Stomach (tissue), 9 donors: ENCODE results near the gene ZFR2. TPM values are rescaled to one million over a fixed set of nuclear protein-coding genes. Genes with fewer than 3 reads are reported as not detected.

Source experiments
- DNase-seq, 2 donors: peaks; one replicate each; pipeline versions ENCODE4 v3.0.0 to v3.0.0-alpha.2; 2013 to 2019
- H3K27ac ChIP-seq, 5 donors: fragments of 200-600 bp in 4 of 5; sonication (generic) in 4 of 5; one replicate each; pipeline ENCODE4 v1.5.1; 2013 to 2019; ENCODE audit warnings: mild to moderate bottlenecking in 1 of 5, moderate library complexity in 1 of 5
- H3K27me3 ChIP-seq, 3 donors: fragments of 200-600 bp; sonication (generic); one replicate each; pipeline ENCODE4 v1.5.1; 2017 to 2019; ENCODE audit warnings: mixed run types in 1 of 3
- H3K36me3 ChIP-seq, 4 donors: fragments of 200-600 bp; sonication (generic); 1 replicate in 3 of 4; 2 replicates in 1 of 4; pipeline ENCODE4 v1.5.1; 2016 to 2019
- H3K4me1 ChIP-seq, 4 donors: fragments of 200-600 bp; sonication (generic); one replicate each; pipeline ENCODE4 v1.5.1; 2016 to 2019
- H3K4me3 ChIP-seq, 4 donors: fragments of 200-600 bp; sonication (generic) in 3 of 4; one replicate each; pipeline ENCODE4 v1.5.1; 2016 to 2019; ENCODE audit warnings: mild to moderate bottlenecking in 1 of 4
- H3K9me3 ChIP-seq, 4 donors: fragments of 200-600 bp; sonication (generic); one replicate each; pipeline ENCODE4 v1.5.1; 2016 to 2019
- EP300 ChIP-seq: sonication (generic); formaldehyde crosslinking; IDR thresholded peaks from one replicate; pipeline ENCODE4 v1.6.1; 2017; ENCODE audit warnings: antibody characterized with exemption
- POLR2A ChIP-seq, 4 donors: fragments of 450-650 bp; IDR thresholded peaks; one replicate each; pipeline ENCODE4 v1.6.1; 2016; ENCODE audit warnings: antibody characterized with exemption in 4 of 4, control low read depth in 2 of 4, mild to moderate bottlenecking in 1 of 4, moderate library complexity in 1 of 4
- POLR2AphosphoS5 ChIP-seq, 3 donors: sonication (generic); formaldehyde crosslinking; IDR thresholded peaks; one replicate each; pipeline ENCODE4 v1.6.1; 2016; ENCODE audit warnings: antibody characterized with exemption in 3 of 3
- WGBS, 5 donors: extraction: QIAGEN DNeasy Blood & Tissue Kit in 3 of 5; methylation state at CpG; one replicate each; pipeline versions ENCODE4 v1.1.5 to v1.1.7; 2013 to 2018; 5-methylcytosine and 5-hydroxymethylcytosine counted together
- intact Hi-C: fragments of 100-400 bp; cut with DNase I; formaldehyde crosslinking; loops from one replicate; pipeline ENCODE4 v1.15.1; 2023; ENCODE audit warnings: low total_unique reads
- polyA plus RNA-seq, 3 donors: library from polyadenylated mRNA; stranded (reverse); fragments of 200-250 nt; gene quantifications; one replicate each; pipeline ENCODE4 v1.2.3, GENCODE V29; 2013
- total RNA-seq, 5 donors: library from RNA; depleted of rRNA; stranded (reverse); fragments of >200 nt; gene quantifications; one replicate each; pipeline versions ENCODE4 v1.1.0 to v1.2.3, GENCODE V29; 2014 to 2016
- TF ChIP-seq, protein P1 (sequence below), 7 experiments: fragments of 450-650 bp in 4 of 7; fragments of 200-600 bp in 3 of 7; sonication (generic) in 3 of 7; IDR thresholded peaks; one replicate each; pipeline ENCODE4 v1.5.1; 2016 to 2019; ENCODE audit warnings: antibody characterized with exemption in 7 of 7, control low read depth in 2 of 7, mild to moderate bottlenecking in 1 of 7
- donor health status: healthy with polysubstance abuse.
- donor health status: Bipolar disorder and iron deficiency.
- donor health status: healthy.

Gene ZFR2
- total and polyA plus RNA-seq, 8 donors, result 0.10 to 0.29 TPM; not detected in 6

DNA sequence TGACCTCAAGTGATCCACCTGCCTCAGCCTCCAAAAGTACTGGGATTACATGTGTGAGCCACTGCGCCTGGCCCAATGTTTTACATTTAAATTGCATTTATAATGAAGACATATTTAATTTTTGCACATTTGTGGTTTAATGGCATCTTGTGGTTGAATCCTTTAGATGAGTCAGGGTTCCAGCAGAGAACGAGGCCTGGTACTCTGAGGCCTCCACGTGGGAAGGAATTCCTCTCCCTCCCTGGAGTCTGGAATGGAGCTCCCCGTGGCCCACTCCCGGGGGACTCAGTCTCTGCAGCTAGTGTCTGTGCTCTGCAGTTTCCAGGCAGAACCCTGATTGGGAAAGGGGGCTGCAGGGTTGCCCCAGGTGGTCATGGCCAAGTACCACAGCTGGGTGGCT lies 24.2 kb downstream of the ZFR2 start:
- no peak overlapping the region for H3K4me3 ChIP-seq
- H3K27me3 ChIP-seq, result no peaks in the 10 kb centered on the region
- DNase-seq, result no peak
- H3K36me3 ChIP-seq, result no peaks in the 10 kb centered on the region
- no peak overlapping the region for H3K27ac ChIP-seq
- TF ChIP-seq POLR2AphosphoS5 (IDR thresholded peaks at IDR 0.05) (no peak), POLR2A (IDR thresholded peaks at IDR 0.05) (no peak), EP300 (no peak)
- TF ChIP-seq, protein P1, sequence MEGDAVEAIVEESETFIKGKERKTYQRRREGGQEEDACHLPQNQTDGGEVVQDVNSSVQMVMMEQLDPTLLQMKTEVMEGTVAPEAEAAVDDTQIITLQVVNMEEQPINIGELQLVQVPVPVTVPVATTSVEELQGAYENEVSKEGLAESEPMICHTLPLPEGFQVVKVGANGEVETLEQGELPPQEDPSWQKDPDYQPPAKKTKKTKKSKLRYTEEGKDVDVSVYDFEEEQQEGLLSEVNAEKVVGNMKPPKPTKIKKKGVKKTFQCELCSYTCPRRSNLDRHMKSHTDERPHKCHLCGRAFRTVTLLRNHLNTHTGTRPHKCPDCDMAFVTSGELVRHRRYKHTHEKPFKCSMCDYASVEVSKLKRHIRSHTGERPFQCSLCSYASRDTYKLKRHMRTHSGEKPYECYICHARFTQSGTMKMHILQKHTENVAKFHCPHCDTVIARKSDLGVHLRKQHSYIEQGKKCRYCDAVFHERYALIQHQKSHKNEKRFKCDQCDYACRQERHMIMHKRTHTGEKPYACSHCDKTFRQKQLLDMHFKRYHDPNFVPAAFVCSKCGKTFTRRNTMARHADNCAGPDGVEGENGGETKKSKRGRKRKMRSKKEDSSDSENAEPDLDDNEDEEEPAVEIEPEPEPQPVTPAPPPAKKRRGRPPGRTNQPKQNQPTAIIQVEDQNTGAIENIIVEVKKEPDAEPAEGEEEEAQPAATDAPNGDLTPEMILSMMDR (IDR thresholded peaks at IDR 0.05), result no peak
- peaks cover 0 to 7% (median 3%) of the 10 kb centered on the region in 4 donors for H3K9me3 ChIP-seq
- 64 to 75% (median 69%) methylated on average over 5 of the region's 5 CpGs for WGBS, 5 donors
- no peaks in the 10 kb centered on the region for H3K4me1 ChIP-seq
- intact Hi-C loops, result no loop called here

DNA sequence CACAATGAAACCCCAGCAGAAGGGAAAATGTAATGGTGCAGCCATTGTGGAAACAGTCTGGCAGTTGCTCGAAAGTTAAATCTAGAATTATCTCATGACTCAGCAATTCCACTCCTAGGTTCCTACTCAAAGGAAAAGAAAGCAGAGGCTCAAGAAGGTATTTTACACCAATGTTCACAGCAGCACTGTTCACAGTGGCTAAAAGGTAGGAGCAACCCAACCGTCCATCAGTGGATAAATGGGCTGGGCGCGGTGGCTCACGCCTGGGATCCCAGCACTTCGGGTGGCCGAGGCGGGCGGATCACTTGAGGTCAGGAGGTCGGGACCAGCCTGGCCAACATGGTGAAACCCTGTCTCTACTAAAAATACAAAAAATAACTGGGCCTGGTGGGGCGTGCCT lies 25.9 kb downstream of the ZFR2 start:
- Histone ChIP-seq H3K9me3 (peaks cover 0 to 7% (median 3%) of the 10 kb centered on the region in 4 donors), H3K27ac (no peak overlapping the region), H3K4me3 (no peak overlapping the region), H3K27me3 (peaks cover 0 to 10% (median 0%) of the 10 kb centered on the region in 3 donors), H3K4me1 (no peaks in the 10 kb centered on the region), H3K36me3 (no peaks in the 10 kb centered on the region)
- TF ChIP-seq, protein P1 (IDR thresholded peaks at IDR 0.05), result no peak
- no peak for TF ChIP-seq POLR2A (IDR thresholded peaks at IDR 0.05)
- no peak for TF ChIP-seq EP300
- no peak for TF ChIP-seq POLR2AphosphoS5 (IDR thresholded peaks at IDR 0.05)
- DNase-seq, result no peak
- 75 to 85% (median 76%) methylated on average over 11 of the region's 11 CpGs for WGBS, 5 donors
- intact Hi-C loops, result no loop called here

- Histone ChIP-seq H3K9me3 (no peaks in the 10 kb centered on the region), H3K27ac (no peak overlapping the region), H3K36me3 (no peaks in the 10 kb centered on the region), H3K27me3 (peaks cover 0 to 10% (median 0%) of the 10 kb centered on the region in 3 donors), H3K4me1 (no peaks in the 10 kb centered on the region), H3K4me3 (no peak overlapping the region)
- TF ChIP-seq POLR2A (IDR thresholded peaks at IDR 0.05) (no peak), EP300 (no peak), POLR2AphosphoS5 (IDR thresholded peaks at IDR 0.05) (no peak)
- TF ChIP-seq, protein P1 (IDR thresholded peaks at IDR 0.05), result no peak
- intact Hi-C loops, result no loop called here
- DNase-seq, result no peak
- WGBS, 5 donors, result 87 to 95% (median 90%) methylated on average over 10 of the region's 10 CpGs
Measured at GRCh38 chr19:3840804-3841203, 28.0 kb downstream of the ZFR2 start.

GRCh38 chr19:3839941-3840340 lies 28.9 kb downstream of the ZFR2 start:
- WGBS, 5 donors, result 65 to 69% (median 66%) methylated on average over 13 of the region's 13 CpGs
- H3K27me3 ChIP-seq, result peaks cover 0 to 11% (median 0%) of the 10 kb centered on the region in 3 donors
- no peaks in the 10 kb centered on the region for H3K9me3 ChIP-seq
- H3K27ac ChIP-seq, result no peak overlapping the region
- no peak for DNase-seq
- no peaks in the 10 kb centered on the region for H3K4me1 ChIP-seq
- intact Hi-C loops, result no loop called here
- TF ChIP-seq EP300, result no peak
- TF ChIP-seq POLR2AphosphoS5 (IDR thresholded peaks at IDR 0.05), result no peak
- TF ChIP-seq, protein P1 (IDR thresholded peaks at IDR 0.05), result no peak
- TF ChIP-seq POLR2A (IDR thresholded peaks at IDR 0.05), result no peak
- H3K36me3 ChIP-seq, result no peaks in the 10 kb centered on the region
- no peak overlapping the region for H3K4me3 ChIP-seq
